ENCODE results near the gene CDK5RAP2. TPM values are rescaled to one million over a fixed set of nuclear protein-coding genes. Genes with fewer than 3 reads are reported as not detected.

The CDK5RAP2 gene
- total and polyA plus RNA-seq, 10 of the 15 experiments (the other 5 are each of a cell fraction or from before 2014, with no cell fraction given) = 16.2 to 53.5 (median 34.5) TPM

GRCh38 chr9:120538339-120538738, 41.6 kb downstream of the CDK5RAP2 start (continued):
- no peak for TF ChIP-seq NR2C2 (IDR thresholded peaks at IDR 0.05; ENCODE audit: borderline replicate concordance, control insufficient read depth, insufficient read length, low read depth)
- TF ChIP-seq IKZF1 (conservative IDR thresholded peaks at IDR 0.05) = no peak
- TF ChIP-seq POLR2A (IDR thresholded peaks at IDR 0.05; ENCODE audit: low read depth, low read length) = no peak

DNA sequence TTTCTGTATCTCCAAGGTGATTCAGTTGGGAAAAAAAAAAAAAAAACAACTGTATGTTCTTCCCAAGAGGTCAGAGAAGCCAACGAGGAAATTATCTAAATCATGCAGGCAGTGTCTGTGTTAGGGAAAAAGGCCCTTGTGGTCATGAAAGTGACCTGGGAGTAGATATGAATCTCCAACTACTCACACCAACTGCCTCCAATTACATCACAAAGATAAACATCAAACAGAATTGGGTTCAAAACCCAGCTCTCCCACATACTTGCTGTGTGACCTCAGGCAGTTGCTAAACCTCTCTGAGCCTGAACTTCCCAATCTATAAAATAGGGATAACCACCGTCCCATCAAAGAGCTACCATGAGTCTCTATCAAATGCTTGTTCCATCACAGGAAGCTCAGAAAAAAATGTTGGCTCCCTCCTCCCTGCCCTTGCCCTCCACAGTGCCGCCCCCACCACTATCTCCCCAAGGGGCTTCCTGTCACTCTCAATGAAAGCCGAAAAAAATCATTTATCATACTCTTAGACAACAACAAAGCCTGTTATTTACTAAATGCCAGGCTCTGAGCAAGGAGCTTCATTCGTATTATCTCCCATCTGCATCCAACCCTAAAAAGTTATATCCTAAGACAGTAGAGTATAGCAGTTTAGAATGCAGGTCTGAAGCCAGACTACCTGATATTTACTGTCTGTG, 42.9 kb downstream of the CDK5RAP2 start:
- Histone ChIP-seq H3K9ac (ENCODE audit: control insufficient read depth, insufficient read depth, low read length) (no peak overlapping the region), H3K27me3 (replicated peaks in 1 of 2; ENCODE audit: control insufficient read depth in 2 of 2, insufficient read depth in 2 of 2, low read length in 1 of 2) (no peaks in the 10 kb centered on the region), H3K36me3 (ENCODE audit: control insufficient read depth in 2 of 2, insufficient read depth in 2 of 2, low read length in 1 of 2) (peaks cover 7 to 23% of the 10 kb centered on the region in 2 experiments; a peak in 3 of 4 replicates), H3K79me2 (ENCODE audit: control insufficient read depth, insufficient read depth, low read length) (no peaks in the 10 kb centered on the region), H3K4me2 (ENCODE audit: control insufficient read depth, insufficient read depth) (no peak overlapping the region), H4K20me1 (ENCODE audit: control insufficient read depth, insufficient read depth) (no peaks in the 10 kb centered on the region), H3K27ac (ENCODE audit: control insufficient read depth, insufficient read depth) (no peak overlapping the region), H3K4me1 (ENCODE audit: control insufficient read depth, insufficient read depth, low read length) (no peaks in the 10 kb centered on the region), H3K4me3 (no peak overlapping the region), H3K9me3 (replicated peaks; ENCODE audit: control insufficient read depth, insufficient read depth, low read length) (no peaks in the 10 kb centered on the region), H2AFZ (ENCODE audit: control insufficient read depth, low read depth, low read length) (no peak overlapping the region)
- in situ Hi-C loops (cut with MboI) (no loop called here), intact Hi-C loops (cut with micrococcal nuclease; ENCODE audit: unreplicated experiment) (no loop called here)
- no TSS peak for BruUV-seq (replicated peaks)
- ChIA-PET CTCF (no interaction called here), SMC1A (ENCODE audit: uncharacterized antibody, unreplicated experiment) (interaction anchor here (0.6 kb wide), 1 partner anchor 450 kb away, joined by 3 read pairs; no protein-coding TSS in a partner anchor), POLR2A (no interaction called here), RAD21 (ENCODE audit: unreplicated experiment) (no interaction called here)
- no peak for TF ChIP-seq TCF3 (IDR thresholded peaks at IDR 0.05; ENCODE audit: borderline replicate concordance, insufficient read depth, low read depth, low read length)
- no peak for TF ChIP-seq NR2C2 (IDR thresholded peaks at IDR 0.05; ENCODE audit: borderline replicate concordance, control insufficient read depth, insufficient read length, low read depth)
- no peak for TF ChIP-seq RFX5 (IDR thresholded peaks at IDR 0.05; ENCODE audit: low read depth, low read length)
- TF ChIP-seq ASH2L (IDR thresholded peaks at IDR 0.05; ENCODE audit: borderline replicate concordance, low read depth) = no peak
- TF ChIP-seq HDGF (IDR thresholded peaks at IDR 0.05) = no peak
- TF ChIP-seq, protein P1, sequence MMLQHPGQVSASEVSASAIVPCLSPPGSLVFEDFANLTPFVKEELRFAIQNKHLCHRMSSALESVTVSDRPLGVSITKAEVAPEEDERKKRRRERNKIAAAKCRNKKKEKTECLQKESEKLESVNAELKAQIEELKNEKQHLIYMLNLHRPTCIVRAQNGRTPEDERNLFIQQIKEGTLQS (IDR thresholded peaks at IDR 0.05; ENCODE audit: borderline replicate concordance, extremely low read depth, low read depth, low read length) = no peak
- TF ChIP-seq CBFB (IDR thresholded peaks at IDR 0.05; ENCODE audit: low read depth) = no peak
- TF ChIP-seq SMARCA5 (IDR thresholded peaks at IDR 0.05) = no peak
- TF ChIP-seq IKZF2 (IDR thresholded peaks at IDR 0.05) = no peak
- no peak for TF ChIP-seq EP300 (IDR thresholded peaks at IDR 0.05; ENCODE audit: borderline replicate concordance in 1 of 2, control insufficient read depth in 1 of 2, low read depth in 2 of 2, low read length in 2 of 2)
- TF ChIP-seq STAT3 (IDR thresholded peaks at IDR 0.05; ENCODE audit: low read depth, low read length) = no peak
- no peak for TF ChIP-seq TBL1XR1 (IDR thresholded peaks at IDR 0.05; ENCODE audit: low read depth, low read length)
- TF ChIP-seq NRF1 (conservative IDR thresholded peaks at IDR 0.05; ENCODE audit: low read depth, low read length) = no peak
- no peak for TF ChIP-seq EZH2 (IDR thresholded peaks at IDR 0.05; ENCODE audit: borderline replicate concordance, control insufficient read depth, low read depth, low read length)
- TF ChIP-seq EGR1 (IDR thresholded peaks at IDR 0.05; ENCODE audit: borderline replicate concordance in 1 of 2, low read depth in 2 of 2, low read length in 2 of 2) = no peak
- DNase-seq (ENCODE audit: low read depth, low spot score) (no peak), FAIRE-seq (no peak), ATAC-seq (no peak)
- WGBS (ENCODE audit: insufficient coverage, insufficient replicate concordance, low lambda C conversion rate, missing lambda C conversion rate) = 93% methylated on average over 5 of the region's 5 CpGs
